HG03135 (cell line): ENCODE data around the gene ARHGEF37.

ENCODE experiments used
- ATAC-seq: cut with Tn5 transposase; IDR thresholded peaks from one replicate; pipeline ENCODE4 v1.9.1; 2021; ENCODE audit warnings: mild to moderate bottlenecking, moderate library complexity; ENCODE audit not compliant: unreplicated experiment

Gene ARHGEF37

DNA sequence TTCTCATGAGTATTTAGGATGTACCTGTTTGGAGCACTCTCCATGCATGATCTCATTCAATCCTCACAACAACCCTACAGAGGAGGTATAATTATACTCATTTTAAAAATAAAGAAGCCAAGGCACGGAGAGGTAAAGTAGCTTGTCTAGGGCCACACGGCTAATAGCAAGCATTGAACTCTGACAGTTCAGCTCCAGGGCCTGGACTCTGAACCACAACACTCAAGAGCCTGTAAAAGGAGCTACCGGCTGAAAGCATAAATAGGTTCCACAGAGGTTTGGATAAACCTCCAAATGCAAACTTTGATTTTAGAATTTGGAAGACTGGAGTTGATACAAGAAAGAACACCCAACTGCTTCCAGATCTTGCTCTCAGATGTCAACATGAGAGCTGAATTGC is 41.2 kb downstream of the ARHGEF37 start:
- ATAC-seq = no peak

DNA sequence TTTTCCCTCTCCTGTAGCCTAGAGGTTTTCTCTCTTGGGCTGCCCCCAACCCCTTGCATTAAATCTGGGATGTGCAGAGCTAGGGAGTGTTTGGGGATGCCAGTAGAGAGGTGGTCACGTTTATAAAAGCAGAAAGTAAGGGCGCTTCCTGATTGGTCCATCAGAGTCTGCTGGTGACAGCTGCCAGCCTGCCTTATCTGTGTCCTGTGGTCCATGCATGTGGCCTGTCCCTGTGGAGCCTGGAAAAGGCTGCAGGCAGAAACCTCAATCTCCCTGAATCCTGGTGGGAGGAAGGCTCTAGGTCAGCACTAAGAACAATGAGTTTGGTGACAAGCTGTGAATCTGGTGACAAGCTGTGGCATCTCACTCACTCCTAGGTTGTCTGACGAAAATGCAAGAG is 42.2 kb downstream of the ARHGEF37 start:
- ATAC-seq = no peak

DNA sequence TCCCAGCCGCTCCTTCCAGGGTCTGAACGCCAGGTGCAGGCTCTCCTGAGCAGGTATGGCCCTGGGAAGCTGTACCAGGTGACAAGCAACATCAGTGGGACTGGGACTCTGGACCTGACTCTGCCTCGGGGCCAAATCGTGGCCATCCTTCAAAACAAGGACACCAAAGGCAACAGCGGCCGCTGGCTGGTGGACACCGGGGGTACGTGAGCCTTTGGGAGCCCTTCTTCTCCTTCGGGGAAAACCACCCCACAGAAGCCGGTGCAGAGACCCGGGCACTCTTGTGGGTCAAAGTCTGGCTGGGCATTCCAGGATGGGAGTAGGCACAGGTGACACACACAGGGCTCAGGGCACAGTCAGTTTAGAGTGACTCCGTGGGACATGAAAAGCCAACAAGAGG is 45.8 kb downstream of the ARHGEF37 start:
- no peak for ATAC-seq

DNA sequence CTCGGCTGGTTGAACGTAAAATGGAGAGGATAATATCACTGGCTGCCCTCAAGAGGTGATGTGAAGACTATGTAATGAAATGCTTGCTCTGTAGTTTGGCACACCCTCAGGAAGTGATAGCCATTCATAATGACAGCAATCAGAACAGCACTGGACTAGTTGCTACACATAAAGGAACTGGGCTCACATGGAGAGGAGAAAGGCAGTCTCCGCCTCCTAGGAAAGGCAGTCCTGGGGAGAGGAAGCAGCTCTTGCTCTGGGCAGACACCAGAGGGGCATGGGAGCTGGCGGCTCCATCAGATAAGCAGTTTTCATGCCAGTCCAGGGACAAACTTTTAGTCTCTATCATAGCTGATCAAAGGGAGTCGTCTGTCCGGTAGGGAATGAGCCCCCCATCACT is 46.9 kb downstream of the ARHGEF37 start:
- no peak for ATAC-seq

DNA sequence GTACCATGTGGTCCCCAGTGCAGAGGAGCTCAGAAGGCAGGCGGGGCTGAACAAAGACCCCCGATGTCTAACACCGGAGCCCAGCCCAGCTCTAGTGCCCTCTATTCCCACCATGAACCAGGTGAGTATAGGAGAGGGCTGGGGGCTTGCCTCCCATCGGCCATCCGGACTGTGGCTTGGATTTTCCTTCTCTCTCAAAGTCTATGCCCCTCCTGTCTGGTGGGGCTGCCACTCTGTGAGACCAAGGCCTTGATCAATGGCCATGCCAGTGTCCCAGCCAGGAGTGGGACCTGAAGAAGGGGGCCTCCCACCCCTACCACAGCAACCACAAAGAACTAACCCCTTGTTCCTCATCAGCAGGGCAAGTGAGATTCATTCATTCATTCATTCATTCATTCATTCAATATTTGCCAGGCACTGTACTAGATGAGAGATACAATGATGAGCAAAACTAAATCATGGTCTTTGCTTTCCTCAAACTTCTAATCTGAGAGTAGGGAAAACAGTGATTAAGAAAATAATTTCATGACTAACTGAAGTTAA is 47.6 kb downstream of the ARHGEF37 start:
- ATAC-seq = no peak

DNA sequence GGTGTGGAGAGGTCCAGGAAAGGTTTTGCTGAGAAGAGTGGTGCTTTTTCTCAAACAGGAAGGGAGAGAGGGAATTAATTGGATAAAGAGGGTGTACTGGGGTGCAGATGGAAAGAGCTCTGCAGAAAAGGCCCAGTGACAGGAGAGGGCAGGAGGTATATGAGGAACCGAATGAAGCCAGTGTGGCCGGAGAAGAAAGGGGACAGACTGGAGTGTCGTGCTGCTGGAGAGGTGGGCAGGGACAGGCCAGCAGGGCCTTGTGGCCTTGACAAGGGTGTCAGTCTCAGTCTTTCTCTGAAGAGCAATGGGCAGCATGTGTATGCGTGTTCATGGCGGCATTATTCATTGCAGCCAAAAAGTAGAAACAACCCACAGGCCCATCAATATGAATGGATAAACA is 48.1 kb downstream of the ARHGEF37 start:
- ATAC-seq = no peak

DNA sequence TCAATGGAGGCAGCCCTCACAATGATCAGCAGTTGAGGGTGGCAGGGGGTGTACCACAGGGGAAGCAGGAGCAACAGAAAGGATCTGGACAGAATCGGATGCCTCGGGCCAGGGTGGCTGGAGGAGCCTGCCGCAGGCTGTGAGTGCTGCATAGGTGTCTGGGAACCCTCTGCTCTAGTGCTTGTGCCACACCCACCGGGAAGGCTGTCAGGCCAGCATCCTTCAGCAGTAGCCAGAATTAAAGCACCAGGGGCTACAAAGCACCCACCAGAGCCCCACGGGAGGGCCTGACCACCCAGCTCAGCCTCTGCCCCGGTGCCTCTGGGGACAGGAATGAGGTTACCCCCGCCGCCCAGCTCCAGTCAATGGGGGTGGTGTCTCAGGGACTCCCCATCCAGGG is 49.0 kb downstream of the ARHGEF37 start:
- ATAC-seq = no peak

DNA sequence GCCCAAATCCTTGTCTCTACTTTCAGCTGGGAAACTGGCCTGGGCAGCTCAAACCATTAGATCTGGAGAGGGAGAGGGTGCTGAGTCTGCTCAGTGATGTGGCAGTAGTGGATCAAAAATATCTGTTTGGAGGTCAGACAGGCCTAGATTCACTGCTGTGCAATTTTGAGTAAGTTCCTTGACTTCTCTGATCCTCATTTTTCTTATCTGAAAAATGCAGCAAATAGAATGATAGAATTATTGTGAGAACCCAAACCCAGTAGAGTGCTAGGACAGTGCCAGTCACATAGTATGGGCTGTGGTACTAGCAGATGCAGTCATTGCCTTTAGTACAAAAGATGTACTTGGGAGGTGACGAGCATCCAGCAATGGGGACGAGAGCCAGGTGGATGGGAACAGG is 50.2 kb downstream of the ARHGEF37 start:
- ATAC-seq = no peak

DNA sequence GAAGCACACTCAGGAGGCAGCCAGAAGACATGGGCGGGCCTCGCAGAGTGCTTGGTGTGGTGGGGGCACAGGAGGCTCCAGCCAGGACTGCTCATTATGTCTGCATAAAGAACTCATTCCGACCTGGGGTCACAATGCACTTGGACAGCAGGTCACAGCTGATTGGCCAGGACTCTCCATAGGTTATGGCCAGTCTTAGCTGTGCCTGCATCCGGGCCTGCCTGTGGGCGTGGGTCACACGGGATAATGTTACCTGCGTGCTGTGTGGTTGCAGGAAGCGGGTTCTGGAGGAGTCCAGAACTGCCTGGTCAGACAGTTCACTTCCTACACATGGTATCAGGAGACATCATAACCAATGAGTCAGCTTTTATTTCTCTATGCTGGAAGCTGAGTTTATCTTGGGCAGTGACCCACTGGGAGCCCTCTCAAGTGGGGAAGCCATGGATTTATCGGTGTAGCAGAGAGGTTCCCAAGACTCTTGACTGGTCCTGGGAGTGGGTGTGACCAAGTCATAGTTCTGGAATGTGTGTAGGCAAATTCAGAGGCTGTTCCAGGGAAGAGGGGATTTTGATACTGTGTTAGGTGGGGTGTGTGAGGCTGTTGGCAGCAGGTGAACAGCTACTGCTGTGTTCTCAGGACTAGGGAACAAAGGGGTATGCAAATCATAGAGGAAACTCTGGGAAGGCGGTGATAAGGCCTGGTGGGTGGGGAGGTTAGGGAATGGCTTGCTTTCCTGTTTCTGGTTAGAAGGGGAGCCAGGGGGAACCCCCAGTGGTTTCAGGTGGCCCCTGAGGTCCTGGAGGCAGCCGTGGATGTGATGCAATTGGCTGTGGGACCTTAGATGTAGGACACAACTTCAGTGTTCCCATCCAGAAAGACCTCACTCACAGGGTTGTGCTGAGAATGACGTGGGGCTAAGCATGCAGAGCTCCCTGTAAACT is 51.3 kb downstream of the ARHGEF37 start:
- ATAC-seq = no peak

DNA sequence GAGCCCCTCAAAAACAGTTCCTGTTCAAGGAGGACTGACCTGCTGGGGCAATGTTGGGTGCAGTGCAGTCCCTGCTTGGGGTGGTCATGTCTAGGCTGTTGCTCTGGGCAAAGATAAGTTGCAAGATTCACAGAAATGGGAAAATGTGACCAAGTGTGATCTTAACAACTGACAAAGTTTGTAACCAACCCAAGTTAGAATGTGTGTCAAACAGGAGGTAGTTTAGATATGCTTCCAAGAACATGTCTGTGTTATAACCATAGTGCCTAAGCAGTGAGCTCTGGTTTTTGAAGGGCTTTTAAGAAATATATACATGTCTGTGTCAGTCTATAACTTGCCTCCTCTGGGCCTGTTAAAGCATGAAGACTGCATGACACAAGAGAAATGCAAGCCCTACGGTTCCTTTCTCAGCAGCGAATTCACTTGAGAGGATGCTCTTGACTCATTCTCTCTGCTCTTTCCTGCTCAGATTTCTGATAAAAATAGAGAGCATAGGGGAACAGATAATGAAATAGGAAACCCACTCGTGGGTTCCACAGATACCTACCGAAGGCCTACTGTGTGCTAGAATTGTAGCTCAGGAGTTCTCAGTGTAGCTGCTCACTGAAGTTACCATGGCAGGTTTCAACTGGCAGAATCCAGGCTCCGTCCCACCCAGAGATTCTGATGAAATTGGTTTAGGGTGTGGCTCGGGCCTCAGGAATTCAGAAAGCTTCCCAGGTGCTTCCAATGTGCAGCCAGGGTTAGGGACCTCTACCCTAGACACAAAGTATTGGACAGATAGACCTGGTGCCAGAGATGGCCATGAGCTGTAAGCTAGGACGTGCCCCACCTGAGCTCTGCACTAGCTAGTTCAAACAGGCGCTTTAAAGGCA is 52.4 kb downstream of the ARHGEF37 start:
- no peak for ATAC-seq

DNA sequence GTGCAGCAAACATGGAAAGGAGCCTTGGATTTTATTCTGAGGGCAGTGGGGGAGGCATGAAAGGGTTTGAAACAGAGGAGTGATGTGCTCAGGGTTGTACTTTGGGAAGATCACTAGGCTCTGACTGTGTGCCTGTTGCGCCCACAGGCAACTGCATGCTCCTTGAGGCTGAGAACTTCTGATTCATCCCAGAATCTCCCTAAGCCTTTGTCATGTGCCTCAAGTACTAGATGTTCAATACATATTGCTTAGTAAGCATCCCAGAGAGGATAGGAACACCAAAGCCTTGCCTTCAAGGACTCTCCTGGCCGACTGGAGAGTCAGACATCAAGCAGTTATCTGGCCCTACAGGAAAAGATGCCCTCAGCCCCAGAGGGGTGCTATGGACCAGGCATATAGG is 54.1 kb downstream of the ARHGEF37 start:
- no peak for ATAC-seq

DNA sequence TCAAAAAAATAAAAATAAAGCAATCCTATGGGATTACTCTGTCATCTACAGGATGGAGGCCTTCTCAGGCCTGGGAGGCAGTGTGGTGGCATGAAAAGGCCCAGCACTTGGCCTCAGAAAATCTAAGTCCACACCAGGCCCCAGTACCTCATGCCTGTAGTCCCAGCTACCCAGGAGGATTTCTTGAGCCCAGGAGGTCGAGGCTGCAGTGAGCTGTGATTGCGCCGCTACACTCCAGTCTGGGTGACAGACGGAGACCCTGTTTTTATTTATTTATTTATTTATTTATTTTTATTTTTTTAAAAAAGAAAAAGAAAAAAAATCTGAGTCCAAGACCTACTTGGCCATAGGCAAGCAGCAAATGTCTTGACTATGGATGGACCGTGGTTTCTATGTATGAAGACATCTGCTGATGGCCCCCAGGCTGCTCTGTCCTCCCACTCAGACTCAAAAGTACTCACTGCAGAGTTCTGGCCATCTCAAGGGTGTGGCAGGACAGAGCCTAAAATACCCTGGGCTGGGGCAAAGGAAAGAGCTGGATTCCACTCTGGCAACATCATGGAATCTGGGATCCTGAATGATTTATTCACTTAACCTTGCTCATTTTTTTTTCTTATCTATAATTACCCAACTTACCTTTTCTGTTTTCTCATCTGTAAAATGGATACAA is 55.0 kb downstream of the ARHGEF37 start:
- ATAC-seq = no peak

DNA sequence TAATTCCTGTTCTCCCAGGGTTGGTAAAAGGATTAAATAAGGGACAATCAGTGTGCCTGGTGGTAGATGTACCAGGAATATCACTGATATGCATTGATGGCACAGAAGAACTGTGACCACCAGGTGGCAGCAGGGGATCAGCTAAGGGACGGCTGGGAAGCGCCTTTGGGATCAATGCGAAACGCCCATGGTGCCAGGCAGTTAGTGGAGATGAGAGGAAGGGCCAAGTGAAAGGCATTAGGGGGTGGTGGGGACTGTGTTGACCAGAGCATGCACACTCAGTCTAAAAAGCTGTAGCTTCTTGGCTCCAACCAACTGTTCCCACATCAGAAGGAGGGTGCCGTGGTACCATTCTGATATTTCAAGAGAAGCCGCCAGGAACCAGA is 55.6 kb downstream of the ARHGEF37 start:
- ATAC-seq = no peak

DNA sequence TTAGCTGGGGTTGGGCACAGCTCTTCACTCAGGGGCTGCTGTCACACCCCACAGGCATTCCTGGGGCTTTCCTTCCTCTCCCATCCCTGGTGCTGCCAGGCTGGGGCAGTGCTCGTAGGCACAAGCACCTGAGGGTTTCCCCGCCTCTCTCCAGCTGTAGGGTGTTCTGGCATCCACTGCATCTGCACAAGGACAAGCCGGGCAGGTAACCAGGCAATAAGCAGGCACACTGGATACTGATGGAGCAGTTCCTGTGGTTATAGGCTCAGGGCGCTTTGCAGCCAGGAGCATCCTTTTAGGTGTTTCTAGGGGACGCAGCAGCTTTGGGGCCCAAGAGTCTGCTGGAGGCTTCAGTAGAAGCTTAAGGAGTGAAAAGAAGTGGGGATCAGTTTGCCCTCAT is 56.8 kb downstream of the ARHGEF37 start:
- ATAC-seq = no peak

DNA sequence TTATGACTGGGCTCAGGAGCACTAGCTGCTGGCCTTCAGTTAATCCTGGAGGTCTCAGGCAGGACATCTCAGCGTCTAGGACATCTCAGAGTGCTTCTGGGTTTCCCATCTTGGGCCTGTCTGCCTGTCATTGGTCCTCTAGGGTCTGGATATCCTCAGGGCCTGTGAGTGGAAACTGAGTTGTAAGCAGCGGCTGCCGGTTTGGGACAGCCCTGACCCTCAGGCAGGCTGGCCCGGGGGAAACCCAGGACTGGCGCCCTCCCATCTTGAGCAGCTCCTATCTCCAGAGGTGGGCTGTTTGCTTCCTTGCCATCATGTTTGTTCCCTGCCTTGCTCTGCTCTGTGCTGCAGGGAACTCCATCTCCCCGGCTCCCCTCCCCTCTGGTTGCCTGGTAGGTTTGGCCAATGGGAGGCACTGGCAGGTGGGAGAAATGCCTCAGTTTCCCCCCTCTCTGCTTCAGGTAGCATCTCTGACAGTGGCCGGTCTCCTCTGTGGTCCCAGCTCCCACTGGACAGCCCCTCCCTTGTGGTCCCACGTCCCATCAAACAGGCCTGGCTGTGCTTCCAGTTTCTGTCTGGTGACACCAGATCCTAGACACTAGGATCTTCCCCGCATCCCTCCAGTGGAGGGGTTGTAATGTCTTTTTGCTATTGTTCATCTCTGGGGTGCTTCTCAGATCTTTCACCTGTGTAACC is 57.4 kb downstream of the ARHGEF37 start:
- no peak for ATAC-seq

DNA sequence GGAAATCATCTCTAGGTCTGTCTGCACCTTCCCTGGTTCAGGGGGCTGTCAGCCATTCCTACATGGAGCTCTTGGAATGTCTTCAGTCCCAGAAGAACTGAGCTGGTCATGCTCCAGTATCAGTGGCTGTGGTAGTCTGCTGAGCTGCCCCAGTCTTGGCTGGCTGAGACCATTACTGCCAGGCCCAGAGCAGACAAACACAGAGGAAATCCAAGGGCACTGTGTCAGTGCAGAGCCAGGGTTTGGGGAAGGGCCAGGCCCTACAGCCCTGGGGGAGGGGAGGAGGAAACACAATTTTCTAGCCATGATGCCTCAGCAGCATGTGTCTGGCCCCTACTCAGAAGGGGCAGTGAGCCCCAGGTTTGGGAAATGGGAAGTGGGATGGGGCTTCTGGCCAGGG is 58.4 kb downstream of the ARHGEF37 start:
- no peak for ATAC-seq

DNA sequence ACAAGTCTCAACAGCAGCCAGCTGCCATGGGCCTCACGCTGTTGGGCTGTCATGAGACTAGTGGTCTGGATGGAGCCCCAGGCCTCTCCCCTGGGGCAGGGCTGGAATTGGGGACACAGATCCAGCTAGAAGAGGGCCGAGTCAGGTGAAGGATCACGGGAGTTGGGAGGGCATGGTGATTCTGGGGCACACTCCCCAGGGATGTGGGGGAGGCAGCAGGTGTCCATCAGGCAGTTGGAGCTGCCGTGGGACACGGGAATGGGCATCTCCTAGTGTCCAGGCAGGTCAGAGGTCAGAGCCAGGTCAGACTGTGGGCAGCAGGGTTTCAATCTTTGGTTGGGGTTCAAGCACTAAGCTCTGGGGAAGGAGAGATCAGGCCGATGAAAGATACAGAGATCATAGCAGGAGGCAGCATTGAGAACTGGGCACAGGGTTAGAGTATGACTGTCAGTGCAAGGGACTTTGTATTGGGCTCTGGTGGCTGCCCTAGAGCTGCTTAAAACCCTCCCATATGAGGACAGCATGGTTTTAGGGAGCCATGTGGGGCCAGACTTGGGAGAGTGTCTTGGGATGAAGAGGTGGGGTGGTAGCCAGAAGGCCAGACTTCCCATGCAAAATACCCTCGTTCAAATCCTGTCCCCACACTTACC is 59.2 kb downstream of the ARHGEF37 start:
- ATAC-seq = no peak

DNA sequence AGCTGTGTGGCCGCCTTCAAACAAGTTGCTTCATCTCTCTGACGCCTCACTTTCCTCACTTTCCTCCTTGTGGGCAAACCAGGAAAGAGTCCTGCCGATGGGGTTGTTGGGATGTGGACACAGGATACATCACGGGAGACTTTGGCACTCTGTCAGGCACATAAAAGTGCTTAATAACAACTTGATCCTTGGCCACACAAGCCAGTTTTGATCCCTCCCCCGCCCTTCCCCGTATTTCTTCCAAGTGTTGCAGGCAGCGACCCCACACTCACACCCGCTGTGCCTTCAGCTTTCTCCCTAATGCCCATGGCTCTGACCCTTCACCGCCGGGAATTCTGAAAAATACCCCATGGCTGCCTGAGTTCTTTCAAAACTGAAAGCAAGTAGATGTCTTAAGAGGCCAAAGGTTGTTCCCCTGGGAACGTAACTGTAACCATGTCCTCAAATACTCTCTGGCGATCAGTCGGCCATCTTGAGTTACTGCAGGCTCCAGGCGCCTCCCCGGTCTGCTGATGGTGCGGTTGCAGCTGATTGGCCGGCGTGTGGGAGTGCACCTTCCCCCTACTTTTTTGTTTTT is 59.8 kb downstream of the ARHGEF37 start:
- no peak for ATAC-seq

DNA sequence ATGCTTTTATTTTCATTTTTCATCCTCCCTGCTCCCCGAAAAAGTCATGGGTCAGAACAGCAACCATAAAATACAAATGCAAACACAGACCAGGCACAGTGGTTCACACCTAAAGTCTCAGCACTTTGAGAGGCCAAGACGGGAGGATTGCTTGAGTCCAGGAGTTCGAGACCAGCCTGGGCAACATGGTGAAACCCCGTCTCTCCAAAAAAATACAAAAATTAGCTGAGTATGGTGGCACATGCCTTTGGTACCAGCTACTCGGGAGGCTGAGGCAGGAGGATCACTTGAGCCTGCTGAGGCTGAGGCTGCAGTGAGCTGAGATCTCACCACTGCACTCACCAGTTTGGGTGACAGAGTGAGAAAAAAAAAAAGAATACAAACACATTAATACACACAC is 60.3 kb downstream of the ARHGEF37 start:
- no peak for ATAC-seq

DNA sequence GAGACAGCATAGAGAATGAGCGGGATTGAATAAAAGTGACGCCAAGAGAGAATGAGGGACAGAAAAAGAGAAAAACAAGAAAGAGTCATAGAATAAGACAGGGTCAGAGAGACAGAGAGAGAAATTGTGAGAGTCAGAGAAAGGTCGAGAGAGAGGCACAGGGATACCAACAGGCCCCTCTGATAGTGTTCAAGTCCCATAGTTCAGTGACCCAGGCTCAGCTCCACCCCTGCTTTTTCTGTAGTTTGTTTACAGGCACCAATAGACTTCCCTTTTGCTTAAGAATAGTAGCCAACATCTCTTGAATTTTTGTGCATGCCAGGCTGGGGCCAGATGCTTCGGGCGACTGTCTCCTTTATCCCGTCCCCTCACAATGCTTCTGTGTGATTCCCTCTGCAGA is 62.5 kb downstream of the ARHGEF37 start:
- ATAC-seq = no peak
